Tibial nerve (tissue), 3 donors: ENCODE measurements around the gene ITIH4.

Source experiments
- POLR2A ChIP-seq, 2 donors: fragments of 450-650 bp; IDR thresholded peaks; one replicate each; pipeline ENCODE4 v1.6.1; 2017; ENCODE audit warnings: antibody characterized with exemption in 2 of 2, mild to moderate bottlenecking in 2 of 2, moderate library complexity in 2 of 2
- TF ChIP-seq, protein P1 (sequence below), 5 experiments: fragments of 200-600 bp in 3 of 5; fragments of 450-650 bp in 2 of 5; sonication (generic) in 3 of 5; IDR thresholded peaks; one replicate each; pipeline ENCODE4 v1.5.1; 2016 to 2019; ENCODE audit warnings: antibody characterized with exemption in 5 of 5, mild to moderate bottlenecking in 3 of 5, moderate library complexity in 2 of 5

- TF ChIP-seq, protein P1, sequence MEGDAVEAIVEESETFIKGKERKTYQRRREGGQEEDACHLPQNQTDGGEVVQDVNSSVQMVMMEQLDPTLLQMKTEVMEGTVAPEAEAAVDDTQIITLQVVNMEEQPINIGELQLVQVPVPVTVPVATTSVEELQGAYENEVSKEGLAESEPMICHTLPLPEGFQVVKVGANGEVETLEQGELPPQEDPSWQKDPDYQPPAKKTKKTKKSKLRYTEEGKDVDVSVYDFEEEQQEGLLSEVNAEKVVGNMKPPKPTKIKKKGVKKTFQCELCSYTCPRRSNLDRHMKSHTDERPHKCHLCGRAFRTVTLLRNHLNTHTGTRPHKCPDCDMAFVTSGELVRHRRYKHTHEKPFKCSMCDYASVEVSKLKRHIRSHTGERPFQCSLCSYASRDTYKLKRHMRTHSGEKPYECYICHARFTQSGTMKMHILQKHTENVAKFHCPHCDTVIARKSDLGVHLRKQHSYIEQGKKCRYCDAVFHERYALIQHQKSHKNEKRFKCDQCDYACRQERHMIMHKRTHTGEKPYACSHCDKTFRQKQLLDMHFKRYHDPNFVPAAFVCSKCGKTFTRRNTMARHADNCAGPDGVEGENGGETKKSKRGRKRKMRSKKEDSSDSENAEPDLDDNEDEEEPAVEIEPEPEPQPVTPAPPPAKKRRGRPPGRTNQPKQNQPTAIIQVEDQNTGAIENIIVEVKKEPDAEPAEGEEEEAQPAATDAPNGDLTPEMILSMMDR (IDR thresholded peaks at IDR 0.05), result no peak
- TF ChIP-seq POLR2A (IDR thresholded peaks at IDR 0.05), result no peak
Measured at GRCh38 chr3:52830535-52831258, at the start of gene ITIH4.
